ENCODE measurements around the gene PP2D1. TPM values are rescaled to one million over a fixed set of nuclear protein-coding genes. Genes with fewer than 3 reads are reported as not detected.
A peak's percentile ranks its signal among the peaks of the same experiment; 100 is the strongest.
"Not testable (repeated sequence)": the region's sequence is repeated elsewhere in the genome, so short reads cannot be mapped to it uniquely, and the experiment has no call there.

PP2D1 gene
- polyA plus RNA-seq, 1 of the 3 experiments (the other 2 are of a cell fraction): not detected

GRCh38 chr3:20037255-20037996 is 25.4 kb upstream of the PP2D1 start (continued):
- TF ChIP-seq IRF3 (IDR thresholded peaks at IDR 0.05; ENCODE audit: low read depth, low read length) (no peak), RCOR1 (IDR thresholded peaks at IDR 0.05; ENCODE audit: low read length) (no peak), MAX (IDR thresholded peaks at IDR 0.05; ENCODE audit: low read depth) (no peak), FOSL2 (IDR thresholded peaks at IDR 0.05; ENCODE audit: borderline replicate concordance, low read depth) (no peak), TEAD4 (IDR thresholded peaks at IDR 0.05; ENCODE audit: borderline replicate concordance, insufficient read depth) (no peak), JUND (IDR thresholded peaks at IDR 0.05) (no peak), YY1 (IDR thresholded peaks at IDR 0.05; ENCODE audit: low read depth) (no peak), USF2 (IDR thresholded peaks at IDR 0.05; ENCODE audit: borderline replicate concordance, low read depth, low read length) (no peak), USF1 (IDR thresholded peaks at IDR 0.05; ENCODE audit: borderline replicate concordance, low read depth) (no peak), FOXM1 (IDR thresholded peaks at IDR 0.05; ENCODE audit: low read depth) (no peak), SMC3 (IDR thresholded peaks at IDR 0.05; ENCODE audit: low read depth, low read length) (0 out of 2 replicates have a peak, but pooled peaks have one; percentile 8), RAD21 (IDR thresholded peaks at IDR 0.05; ENCODE audit: low read length) (peak; percentile 54)

- WGBS (ENCODE audit: low lambda C conversion rate): 92% methylated on average over 4 of the region's 4 CpGs
- Histone ChIP-seq H3K27me3 (ENCODE audit: insufficient read depth) (no peaks in the 10 kb centered on the region), H3K36me3 (replicated peaks in 1 of 2; ENCODE audit: control insufficient read depth in 1 of 2, insufficient read depth in 2 of 2, low read length in 1 of 2) (no peaks in the 10 kb centered on the region), H3F3A (replicated peaks; ENCODE audit: insufficient read depth) (peaks cover 6% of the 10 kb centered on the region), H3K4me1 (ENCODE audit: control insufficient read depth in 1 of 2, insufficient read depth in 2 of 2, low read depth in 1 of 2, low read length in 1 of 2) (peaks cover 5 to 7% of the 10 kb centered on the region in 2 experiments; a peak in 2 of 4 replicates), H3K27ac (ENCODE audit: low read depth in 2 of 2, low read length in 1 of 2) (no peak overlapping the region), H3K9ac (no peak overlapping the region), H3K4me2 (no peak overlapping the region), H3K9me2 (no peaks in the 10 kb centered on the region), H3K79me2 (ENCODE audit: insufficient read depth) (no peaks in the 10 kb centered on the region), H3K9me3 (no peaks in the 10 kb centered on the region), H2AFZ (ENCODE audit: low read depth) (no peak overlapping the region), H3K4me3 (ENCODE audit: low read depth in 2 of 2, low read length in 1 of 2) (no peak overlapping the region), H4K20me1 (ENCODE audit: insufficient read depth) (no peaks in the 10 kb centered on the region)
- DNase-seq: no peak
- no peak for TF ChIP-seq ZBTB33 (IDR thresholded peaks at IDR 0.05; ENCODE audit: borderline replicate concordance, low read depth)
- no peak for TF ChIP-seq GATA2 (CRISPR knock-in tag; IDR thresholded peaks at IDR 0.05)
- TF ChIP-seq USF1 (IDR thresholded peaks at IDR 0.05; ENCODE audit: borderline replicate concordance, low read depth): no peak
- no peak for TF ChIP-seq RXRA (IDR thresholded peaks at IDR 0.05; ENCODE audit: borderline replicate concordance, low read depth)
- no peak for TF ChIP-seq CTCF (IDR thresholded peaks at IDR 0.05)
- ChIA-PET POLR2A (no interaction called here), CTCF (no interaction called here)
These were observed 23.0 kb upstream of the PP2D1 start for GRCh38 chr3:20035019-20035418.

GRCh38 chr3:20031939-20032338 is 19.9 kb upstream of the PP2D1 start:
- H3F3A ChIP-seq (replicated peaks; ENCODE audit: insufficient read depth); H3K4me3 ChIP-seq (ENCODE audit: low read depth in 2 of 2, low read length in 1 of 2); CTCF ChIA-PET; H3K27ac ChIP-seq (ENCODE audit: low read depth in 2 of 2, low read length in 1 of 2); POLR2A ChIA-PET; H3K36me3 ChIP-seq (replicated peaks in 1 of 2; ENCODE audit: control insufficient read depth in 1 of 2, insufficient read depth in 2 of 2, low read length in 1 of 2); H3K9me2 ChIP-seq; H3K27me3 ChIP-seq (ENCODE audit: insufficient read depth); H3K4me1 ChIP-seq (ENCODE audit: control insufficient read depth in 1 of 2, insufficient read depth in 2 of 2, low read depth in 1 of 2, low read length in 1 of 2); H3K4me2 ChIP-seq; H2AFZ ChIP-seq (ENCODE audit: low read depth); H3K9me3 ChIP-seq; H3K79me2 ChIP-seq (ENCODE audit: insufficient read depth); H4K20me1 ChIP-seq (ENCODE audit: insufficient read depth); H3K9ac ChIP-seq; DNase-seq: not testable (repeated sequence)
- WGBS (ENCODE audit: low lambda C conversion rate): 87% methylated on average over 7 of the region's 7 CpGs
